ENCODE data around the gene PHTF2. TPM values are rescaled to one million over a fixed set of nuclear protein-coding genes. Genes with fewer than 3 reads are reported as not detected.

Gene PHTF2
- total RNA-seq, 1 donor from 2014 or later = 17.9 TPM

GRCh38 chr7:77907281-77907680 is 108.7 kb downstream of the PHTF2 start:
- no peak for ATAC-seq
- DNase-seq (ENCODE audit: low spot score) = no peak
- intact Hi-C loops (cut with DNase I) = no loop called here

- DNase-seq (ENCODE audit: low spot score) (no peak), ATAC-seq (no peak)
- intact Hi-C loops (cut with DNase I) = no loop called here
These were observed 110.1 kb downstream of the PHTF2 start for GRCh38 chr7:77908664-77909063.

- intact Hi-C loops (cut with DNase I) = no loop called here
- DNase-seq (ENCODE audit: low spot score) (no peak), ATAC-seq (no peak)
These were observed 111.6 kb downstream of the PHTF2 start for GRCh38 chr7:77910124-77910523.

GRCh38 chr7:77912293-77912692 is 113.7 kb downstream of the PHTF2 start:
- no peak for ATAC-seq
- intact Hi-C loops (cut with DNase I) = no loop called here

GRCh38 chr7:77913977-77914607 is 115.5 kb downstream of the PHTF2 start:
- ATAC-seq (no peak), DNase-seq (ENCODE audit: low spot score) (no peak)
- intact Hi-C loops (cut with DNase I) = no loop called here

More at GRCh38 chr7:77912293-77912692, 113.7 kb downstream of the PHTF2 start:
- no peak for DNase-seq (ENCODE audit: low spot score)

- intact Hi-C loops (cut with DNase I) = no loop called here
- no peak for ATAC-seq
- DNase-seq (ENCODE audit: low spot score) = no peak
These were observed 119.1 kb downstream of the PHTF2 start for GRCh38 chr7:77917500-77918262.

GRCh38 chr7:77918676-77919075 is 120.1 kb downstream of the PHTF2 start:
- no peak for DNase-seq (ENCODE audit: low spot score)
- intact Hi-C loops (cut with DNase I) = no loop called here
- ATAC-seq = no peak

GRCh38 chr7:77923419-77923818 is 124.8 kb downstream of the PHTF2 start:
- intact Hi-C loops (cut with DNase I) = no loop called here
- no peak for ATAC-seq

GRCh38 chr7:77930496-77930895 is 131.9 kb downstream of the PHTF2 start:
- no peak for ATAC-seq
- DNase-seq (ENCODE audit: low spot score) = no peak

More at GRCh38 chr7:77923419-77923818, 124.8 kb downstream of the PHTF2 start:
- DNase-seq (ENCODE audit: low spot score) = no peak

GRCh38 chr7:77931841-77932240 is 133.3 kb downstream of the PHTF2 start:
- DNase-seq (ENCODE audit: low spot score) = no peak
- intact Hi-C loops (cut with DNase I) = no loop called here

More at GRCh38 chr7:77930496-77930895, 131.9 kb downstream of the PHTF2 start:
- intact Hi-C loops (cut with DNase I) = no loop called here

GRCh38 chr7:77933394-77933793 is 134.8 kb downstream of the PHTF2 start:
- DNase-seq (ENCODE audit: low spot score) (no peak), ATAC-seq (no peak)
- intact Hi-C loops (cut with DNase I) = no loop called here

More at GRCh38 chr7:77931841-77932240, 133.3 kb downstream of the PHTF2 start:
- ATAC-seq = no peak

- DNase-seq (ENCODE audit: low spot score) (no peak), ATAC-seq (no peak)
- intact Hi-C loops (cut with DNase I) = no loop called here
These were observed 137.2 kb downstream of the PHTF2 start for GRCh38 chr7:77935652-77936348.

GRCh38 chr7:77940647-77941046 is 142.1 kb downstream of the PHTF2 start:
- ATAC-seq (no peak), DNase-seq (ENCODE audit: low spot score) (no peak)
- intact Hi-C loops (cut with DNase I) = no loop called here

- intact Hi-C loops (cut with DNase I) = no loop called here
- ATAC-seq (no peak), DNase-seq (ENCODE audit: low spot score) (no peak)
These were observed 143.9 kb downstream of the PHTF2 start for GRCh38 chr7:77942431-77942830.

- intact Hi-C loops (cut with DNase I) = no loop called here
These were observed 145.9 kb downstream of the PHTF2 start for GRCh38 chr7:77944183-77945182.

GRCh38 chr7:77950548-77950947 is 152.0 kb downstream of the PHTF2 start:
- ATAC-seq (no peak), DNase-seq (ENCODE audit: low spot score) (no peak)
- intact Hi-C loops (cut with DNase I) = no loop called here

More at GRCh38 chr7:77944183-77945182, 145.9 kb downstream of the PHTF2 start:
- DNase-seq (ENCODE audit: low spot score) = no peak
- no peak for ATAC-seq

- ATAC-seq = no peak
- intact Hi-C loops (cut with DNase I) = no loop called here
- no peak for DNase-seq (ENCODE audit: low spot score)
These were observed 156.4 kb downstream of the PHTF2 start for GRCh38 chr7:77954773-77955555.

- intact Hi-C loops (cut with DNase I) = no loop called here
- no peak for ATAC-seq
- no peak for DNase-seq (ENCODE audit: low spot score)
These were observed 159.9 kb downstream of the PHTF2 start for GRCh38 chr7:77958436-77958835.
